Stimulated activated CD4-positive, alpha-beta T cell treated with anti-CD3 and anti-CD28 coated beads, Interleukin-4, amount 100 ng/mL, for 24 hours (primary cell): ENCODE data around the gene PHKA1.
"Not testable (repeated sequence)": the region's sequence is repeated elsewhere in the genome, so short reads cannot be mapped to it uniquely, and the experiment has no call there.

Experiments
- DNase-seq: peaks from one replicate; pipeline ENCODE4 v3.0.0-alpha.2; 2020

PHKA1 gene

GRCh38 chrX:72568406-72569092 is 145.6 kb downstream of the PHKA1 start:
- DNase-seq = no peak

GRCh38 chrX:72566448-72566847 is 147.7 kb downstream of the PHKA1 start:
- no peak for DNase-seq

- not testable (repeated sequence) for DNase-seq
Measured at GRCh38 chrX:72559655-72560054, 154.5 kb downstream of the PHKA1 start.

- no peak for DNase-seq
Measured at GRCh38 chrX:72554448-72555140, 159.5 kb downstream of the PHKA1 start.

- not testable (repeated sequence) for DNase-seq
Measured at GRCh38 chrX:72552443-72552842, 161.7 kb downstream of the PHKA1 start.

- DNase-seq = no peak
Measured at GRCh38 chrX:72545990-72546389, 168.1 kb downstream of the PHKA1 start.

- DNase-seq = no peak
Measured at GRCh38 chrX:72540318-72540717, 173.8 kb downstream of the PHKA1 start.

GRCh38 chrX:72539822-72540221 is 174.3 kb downstream of the PHKA1 start:
- no peak for DNase-seq

- no peak for DNase-seq
Measured at GRCh38 chrX:72536542-72536941, 177.6 kb downstream of the PHKA1 start.

GRCh38 chrX:72532366-72532765 is 181.7 kb downstream of the PHKA1 start:
- no peak for DNase-seq
